OCI-LY3 (cell line): ENCODE measurements around the gene ZNF511.

ENCODE experiments used
- H2AFZ ChIP-seq: fragments of 200-600, 300-600 bp; shearing (Covaris generic); 2 replicates; pipeline ENCODE4 v1.6.0; 2014; ENCODE audit warnings: antibody characterized with exemption, low read depth, low read length
- H3K27ac ChIP-seq: fragments of 200-600, 300-600 bp; sonication (generic); 2 replicates; pipeline ENCODE4 v1.5.1; 2014; ENCODE audit warnings: mild to moderate bottlenecking, low read length, moderate library complexity, mixed read lengths
- H3K27me3 ChIP-seq: fragments of 200-600, 300-600 bp; sonication (generic); 2 replicates; pipeline ENCODE4 v1.6.1; 2014; ENCODE audit warnings: low read depth, low read length, mixed read lengths
- H3K36me3 ChIP-seq: fragments of 200-600, 300-600 bp; sonication (generic); replicated peaks from 2 replicates; pipeline ENCODE3; 2014; ENCODE audit warnings: low read depth, low read length, mixed read lengths
- H3K4me1 ChIP-seq: fragments of 300-600, 200-600 bp; sonication (generic); 2 replicates; pipeline ENCODE4 v1.6.1; 2014; ENCODE audit warnings: low read length, mixed read lengths
- H3K4me2 ChIP-seq: fragments of 200-600, 300-600 bp; sonication (generic); 2 replicates; pipeline ENCODE4 v1.6.1; 2014; ENCODE audit warnings: low read length, mixed read lengths
- H3K4me3 ChIP-seq: fragments of 300-600, 200-600 bp; sonication (generic); 2 replicates; pipeline ENCODE4 v1.5.1; 2014; ENCODE audit warnings: antibody characterized with exemption, mild to moderate bottlenecking, low read length, moderate library complexity
- H3K79me2 ChIP-seq: fragments of 300-600, 200-600 bp; shearing (Covaris generic); 2 replicates; pipeline ENCODE4 v1.6.1; 2014; ENCODE audit warnings: mild to moderate bottlenecking, low read length, mixed read lengths
- H3K9ac ChIP-seq: fragments of 300-600, 200-600 bp; shearing (Covaris generic); 2 replicates; pipeline ENCODE4 v1.6.0; 2014; ENCODE audit warnings: mild to moderate bottlenecking, low read length, moderate library complexity
- H3K9me3 ChIP-seq: fragments of 200-600, 300-600 bp; shearing (Covaris generic); 2 replicates; pipeline ENCODE4 v1.6.1; 2014; ENCODE audit warnings: low read length, mixed read lengths; ENCODE audit not compliant: insufficient read depth
- H4K20me1 ChIP-seq: fragments of 200-600, 300-600 bp; sonication (generic); 2 replicates; pipeline ENCODE4 v1.6.1; 2016; ENCODE audit warnings: low read length, mixed read lengths; ENCODE audit not compliant: insufficient read depth
- CTCF ChIP-seq: fragments of 200-600, 300-600 bp; sonication (generic); IDR thresholded peaks from 2 replicates; pipeline ENCODE4 v1.5.1; 2014; ENCODE audit warnings: antibody characterized with exemption, low read length, low read depth
- EZH2phosphoT487 ChIP-seq: fragments of 200-600 bp; shearing (Covaris generic); IDR thresholded peaks from 2 replicates; pipeline ENCODE4 v1.6.1; 2018; ENCODE audit warnings: antibody characterized with exemption, mixed run types, low read depth

Gene ZNF511

GRCh38 chr10:133283931-133284330 is 24.8 kb upstream of the ZNF511 start:
- Histone ChIP-seq H2AFZ (no peak overlapping the region), H3K27me3 (no peaks in the 10 kb centered on the region), H3K4me2 (no peak overlapping the region), H3K4me3 (no peak overlapping the region), H3K79me2 (no peaks in the 10 kb centered on the region), H3K9me3 (no peaks in the 10 kb centered on the region), H3K9ac (no peak overlapping the region), H3K4me1 (no peaks in the 10 kb centered on the region), H3K27ac (no peak overlapping the region), H3K36me3 (no peaks in the 10 kb centered on the region), H4K20me1 (no peaks in the 10 kb centered on the region)
- TF ChIP-seq CTCF (no peak), EZH2phosphoT487 (no peak)

DNA sequence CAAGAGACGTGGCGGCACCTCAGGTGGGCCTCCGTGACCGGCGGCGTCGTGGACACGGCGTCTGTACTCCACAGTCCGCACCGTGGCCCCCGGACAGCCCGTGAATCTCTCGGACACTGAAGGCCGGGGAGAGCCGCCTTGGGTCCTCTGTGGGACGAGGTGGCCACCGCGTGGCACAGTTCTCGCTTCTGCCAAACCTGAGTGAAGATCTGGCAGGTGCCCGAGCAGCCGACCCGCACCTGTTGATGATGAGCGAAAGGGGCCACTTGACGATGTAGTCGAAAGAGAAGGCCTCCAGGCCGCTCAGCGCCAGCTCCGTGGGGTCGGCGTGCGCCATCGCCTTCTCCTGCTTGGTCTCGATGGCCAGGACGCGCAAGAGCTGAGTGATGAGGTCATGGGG is 23.5 kb upstream of the ZNF511 start:
- TF ChIP-seq EZH2phosphoT487 (no peak), CTCF (no peak)
- Histone ChIP-seq H3K9ac (no peak overlapping the region), H3K79me2 (no peaks in the 10 kb centered on the region), H2AFZ (no peak overlapping the region), H3K36me3 (no peaks in the 10 kb centered on the region), H3K4me2 (no peak overlapping the region), H3K9me3 (no peaks in the 10 kb centered on the region), H3K4me3 (no peak overlapping the region), H3K27ac (no peak overlapping the region), H4K20me1 (no peaks in the 10 kb centered on the region), H3K4me1 (no peaks in the 10 kb centered on the region), H3K27me3 (no peaks in the 10 kb centered on the region)

DNA sequence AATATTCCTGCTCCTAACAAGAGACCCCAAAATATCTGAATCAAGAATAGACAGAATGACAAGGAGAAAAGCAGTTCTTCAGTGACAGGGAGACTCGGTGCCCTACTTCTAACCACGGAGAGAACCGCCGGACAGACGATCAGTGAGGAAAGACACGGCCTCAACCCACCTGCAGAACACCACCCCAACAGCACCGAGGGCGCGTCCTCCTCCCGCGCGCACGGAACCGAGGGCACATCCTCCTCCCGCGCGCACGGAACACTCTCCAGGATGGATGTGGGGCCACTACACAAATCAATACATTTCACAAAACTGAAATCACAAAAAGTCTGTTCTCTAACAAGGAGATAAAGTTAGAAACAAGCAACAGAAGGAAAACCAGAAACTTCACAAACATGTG is 22.3 kb upstream of the ZNF511 start:
- no peaks in the 10 kb centered on the region for H4K20me1 ChIP-seq
- H3K27me3 ChIP-seq: no peaks in the 10 kb centered on the region
- no peak overlapping the region for H3K27ac ChIP-seq
- H3K4me3 ChIP-seq: no peak overlapping the region
- no peak overlapping the region for H2AFZ ChIP-seq
- no peaks in the 10 kb centered on the region for H3K36me3 ChIP-seq
- H3K9me3 ChIP-seq: no peaks in the 10 kb centered on the region
- TF ChIP-seq EZH2phosphoT487: no peak
- TF ChIP-seq CTCF: no peak
- no peak overlapping the region for H3K4me2 ChIP-seq
- no peaks in the 10 kb centered on the region for H3K4me1 ChIP-seq
- no peak overlapping the region for H3K9ac ChIP-seq
- no peaks in the 10 kb centered on the region for H3K79me2 ChIP-seq

DNA sequence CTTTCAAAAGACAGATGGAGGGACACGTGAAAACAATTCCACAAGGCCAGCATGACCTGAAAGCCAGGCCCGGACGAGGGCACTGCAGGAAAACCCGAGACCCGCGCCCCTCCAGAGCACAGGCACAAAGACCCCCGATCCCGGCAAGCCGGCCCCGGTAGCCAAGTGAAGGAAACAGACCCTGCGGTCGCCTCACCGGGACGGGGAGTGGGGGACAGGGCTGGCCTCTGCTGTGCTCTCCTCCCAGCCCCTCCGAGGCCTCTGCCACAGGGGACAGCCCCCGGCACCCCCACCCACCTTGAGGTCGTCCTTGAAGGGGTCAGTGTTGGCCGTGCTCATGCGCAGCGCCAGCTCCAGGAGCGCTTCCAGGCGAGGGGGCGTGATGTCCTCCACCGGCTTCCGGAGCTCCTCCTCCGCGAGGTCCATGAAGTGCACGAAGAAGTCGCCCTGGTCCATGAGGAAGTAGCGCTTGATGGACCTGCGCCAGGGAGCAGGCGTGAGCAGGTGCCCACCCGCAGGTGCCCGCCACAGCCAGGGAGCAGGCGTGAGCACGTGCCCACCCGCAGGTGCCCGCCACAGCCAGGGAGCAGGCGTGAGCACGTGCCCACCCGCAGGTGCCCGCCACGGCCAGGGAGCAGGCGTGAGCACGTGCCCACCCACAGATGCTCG is 20.7 kb upstream of the ZNF511 start:
- no peak overlapping the region for H3K9ac ChIP-seq
- no peaks in the 10 kb centered on the region for H3K4me1 ChIP-seq
- no peak overlapping the region for H3K27ac ChIP-seq
- no peaks in the 10 kb centered on the region for H3K9me3 ChIP-seq
- H3K4me2 ChIP-seq: no peak overlapping the region
- H2AFZ ChIP-seq: no peak overlapping the region
- no peaks in the 10 kb centered on the region for H4K20me1 ChIP-seq
- no peaks in the 10 kb centered on the region for H3K36me3 ChIP-seq
- no peaks in the 10 kb centered on the region for H3K79me2 ChIP-seq
- no peak overlapping the region for H3K4me3 ChIP-seq
- no peaks in the 10 kb centered on the region for H3K27me3 ChIP-seq
- TF ChIP-seq CTCF (no peak), EZH2phosphoT487 (no peak)
